ENCODE data around the gene TRMO. TPM values are rescaled to one million over a fixed set of nuclear protein-coding genes. Genes with fewer than 3 reads are reported as not detected.

Gene TRMO
- polyA plus RNA-seq, 1 donor: 19.3 TPM

Other genes with a start within 250 kb of the TRMO start
- 22.6 TPM for gene XPA, start 225.2 kb downstream of the TRMO start, polyA plus RNA-seq
- 0.01 TPM for gene FOXE1, start 69.3 kb downstream of the TRMO start, polyA plus RNA-seq
- 4.4 TPM for gene HEMGN, start 15.7 kb upstream of the TRMO start, polyA plus RNA-seq
- gene ANP32B, start 60.8 kb upstream of the TRMO start, polyA plus RNA-seq: 260 TPM
- 70.4 TPM for gene NANS, start 134.2 kb upstream of the TRMO start, polyA plus RNA-seq
- gene TRIM14, start 196.7 kb upstream of the TRMO start, polyA plus RNA-seq: 59.2 TPM